IMR-90 (cell line): ENCODE measurements around the gene STX7.

Source experiments
- BHLHE40 ChIP-seq: fragments of 150-350 bp; IDR thresholded peaks from 2 replicates; pipeline ENCODE4 v1.6.1; 2016; ENCODE audit warnings: mild to moderate bottlenecking, low read depth, low read length
- CEBPB ChIP-seq: IDR thresholded peaks from 2 replicates; pipeline ENCODE4 v1.6.1; 2012; ENCODE audit warnings: low read depth, low read length, improper control_type of control experiment
- CHD1 ChIP-seq: IDR thresholded peaks from 2 replicates; pipeline ENCODE4 v1.6.1; 2012; ENCODE audit warnings: low read depth, low read length, improper control_type of control experiment
- CTCF ChIP-seq: conservative IDR thresholded peaks from 2 replicates; pipeline ENCODE4 v1.5.1; 2012; ENCODE audit warnings: mild to moderate bottlenecking, low read depth, low read length, improper control_type of control experiment
- POLR2A ChIP-seq: IDR thresholded peaks from 2 replicates; pipeline ENCODE4 v1.6.1; 2012; ENCODE audit warnings: mild to moderate bottlenecking, low read depth, low read length
- RAD21 ChIP-seq: IDR thresholded peaks from 2 replicates; pipeline ENCODE4 v1.6.1; 2012; ENCODE audit warnings: low read length, improper control_type of control experiment
- RCOR1 ChIP-seq: IDR thresholded peaks from 2 replicates; pipeline ENCODE4 v1.6.1; 2012; ENCODE audit warnings: mild to moderate bottlenecking, low read length, improper control_type of control experiment; ENCODE audit not compliant: insufficient replicate concordance
- USF2 ChIP-seq: fragments of 150-350 bp; IDR thresholded peaks from 2 replicates; pipeline ENCODE4 v1.6.1; 2017; ENCODE audit warnings: mild to moderate bottlenecking, antibody characterized with exemption, low read length, low read depth

- no peak for TF ChIP-seq CTCF
- TF ChIP-seq RCOR1: no peak
- TF ChIP-seq CHD1: no peak
- no peak for TF ChIP-seq POLR2A
- TF ChIP-seq CEBPB: no peak
- TF ChIP-seq USF2: no peak
- TF ChIP-seq RAD21: no peak
- no peak for TF ChIP-seq BHLHE40
These were observed 16.3 kb downstream of the STX7 start for GRCh38 chr6:132496519-132497180.
